Glomerular visceral epithelial cell (primary cell): ENCODE measurements around the gene ZNF358.
A peak's percentile ranks its signal among the peaks of the same experiment; 100 is the strongest.
"Not testable (repeated sequence)": the region's sequence is repeated elsewhere in the genome, so short reads cannot be mapped to it uniquely, and the experiment has no call there.

ENCODE experiments used
- DNase-seq: peaks from one replicate; pipeline ENCODE4 v3.0.0-alpha.2; 2016; ENCODE audit errors: extremely low spot score

ZNF358 gene

GRCh38 chr19:7535998-7536695 lies 20.2 kb downstream of the ZNF358 start:
- no peak for DNase-seq

- not testable (repeated sequence) for DNase-seq
These were observed 23.1 kb downstream of the ZNF358 start for GRCh38 chr19:7538990-7539389.

- DNase-seq: no peak
These were observed 24.0 kb downstream of the ZNF358 start for GRCh38 chr19:7539827-7540425.

- DNase-seq: peak; percentile 30
These were observed 25.0 kb downstream of the ZNF358 start for GRCh38 chr19:7540761-7541474.

GRCh38 chr19:7541475-7541824 lies 25.5 kb downstream of the ZNF358 start:
- no peak for DNase-seq

GRCh38 chr19:7541828-7542443 lies 26.0 kb downstream of the ZNF358 start:
- DNase-seq: no peak

GRCh38 chr19:7542556-7543348 lies 26.8 kb downstream of the ZNF358 start:
- DNase-seq: no peak

GRCh38 chr19:7544626-7545025 lies 28.7 kb downstream of the ZNF358 start:
- no peak for DNase-seq

GRCh38 chr19:7545300-7545699 lies 29.4 kb downstream of the ZNF358 start:
- no peak for DNase-seq

GRCh38 chr19:7545904-7546303 lies 30.0 kb downstream of the ZNF358 start:
- no peak for DNase-seq

- DNase-seq: no peak
These were observed 31.3 kb downstream of the ZNF358 start for GRCh38 chr19:7547159-7547558.

GRCh38 chr19:7549429-7550148 lies 33.7 kb downstream of the ZNF358 start:
- no peak for DNase-seq

GRCh38 chr19:7550169-7550770 lies 34.4 kb downstream of the ZNF358 start:
- no peak for DNase-seq

GRCh38 chr19:7550987-7551761 lies 35.3 kb downstream of the ZNF358 start:
- DNase-seq: no peak

- DNase-seq: no peak
These were observed 36.9 kb downstream of the ZNF358 start for GRCh38 chr19:7552781-7553180.

GRCh38 chr19:7554565-7554964 lies 38.7 kb downstream of the ZNF358 start:
- no peak for DNase-seq

- DNase-seq: no peak
These were observed 39.3 kb downstream of the ZNF358 start for GRCh38 chr19:7554990-7555864.

- DNase-seq: no peak
These were observed 40.9 kb downstream of the ZNF358 start for GRCh38 chr19:7556696-7557315.

GRCh38 chr19:7558667-7559066 lies 42.8 kb downstream of the ZNF358 start:
- DNase-seq: no peak
